ENCODE results near the gene IL12B.
"Not testable (repeated sequence)": the region's sequence is repeated elsewhere in the genome, so short reads cannot be mapped to it uniquely, and the experiment has no call there.

Gene IL12B

DNA sequence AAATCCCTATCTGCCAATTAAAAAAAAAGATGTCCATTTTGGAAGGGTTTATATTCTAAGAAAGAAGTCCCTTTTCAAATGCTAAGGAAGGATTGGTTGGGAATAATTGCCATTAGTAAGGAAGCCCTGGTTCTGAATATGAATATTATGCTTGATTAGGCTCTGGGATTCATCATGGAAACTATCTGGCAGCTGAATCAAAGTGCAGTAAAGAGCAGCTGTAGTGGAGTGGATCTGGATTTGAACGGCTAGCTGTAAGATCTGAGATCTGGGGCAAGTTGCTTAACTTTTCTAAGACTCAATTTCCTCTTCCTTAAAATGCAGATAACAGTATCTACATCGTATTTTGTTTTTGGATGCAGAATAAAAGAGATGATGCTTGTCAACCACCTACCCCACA lies 10.5 kb downstream of the IL12B start:
- Mint-ChIP-seq H3K4me3 (no peak overlapping the region), H3K36me3 (ENCODE audit: low read depth) (no peaks in the 10 kb centered on the region), H3K9me3 (no peaks in the 10 kb centered on the region), H3K27ac (no peak overlapping the region), H3K4me1 (ENCODE audit: low read depth) (no peaks in the 10 kb centered on the region), H3K27me3 (ENCODE audit: low read depth) (peaks cover 31% of the 10 kb centered on the region)
- DNase-seq (ENCODE audit: low spot score), result no peak

DNA sequence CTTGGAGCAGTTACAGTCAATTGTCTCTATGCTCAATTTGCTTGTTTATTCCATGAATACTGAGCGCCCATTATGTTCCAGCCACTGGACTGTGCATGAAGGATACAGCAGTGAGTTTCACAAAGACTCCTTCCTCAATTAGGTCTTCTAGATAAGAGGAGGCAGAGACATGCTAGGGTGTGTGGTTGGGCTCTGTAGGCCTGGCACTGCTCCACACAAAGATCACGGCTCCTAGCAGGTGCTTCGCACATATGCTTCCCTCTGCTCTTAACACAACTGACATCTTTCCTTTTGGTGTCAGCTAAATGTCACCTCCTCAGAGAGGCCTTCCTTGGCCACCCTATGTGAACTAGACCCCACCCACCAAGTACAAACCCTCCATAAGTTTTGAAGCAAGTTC lies 10.9 kb downstream of the IL12B start:
- no peaks in the 10 kb centered on the region for H3K9me3 Mint-ChIP-seq
- no peak overlapping the region for H3K27ac Mint-ChIP-seq
- no peaks in the 10 kb centered on the region for H3K36me3 Mint-ChIP-seq (ENCODE audit: low read depth)
- H3K27me3 Mint-ChIP-seq (ENCODE audit: low read depth), result peaks cover 28% of the 10 kb centered on the region
- H3K4me1 Mint-ChIP-seq (ENCODE audit: low read depth), result no peaks in the 10 kb centered on the region
- H3K4me3 Mint-ChIP-seq, result no peak overlapping the region
- DNase-seq (ENCODE audit: low spot score), result no peak

DNA sequence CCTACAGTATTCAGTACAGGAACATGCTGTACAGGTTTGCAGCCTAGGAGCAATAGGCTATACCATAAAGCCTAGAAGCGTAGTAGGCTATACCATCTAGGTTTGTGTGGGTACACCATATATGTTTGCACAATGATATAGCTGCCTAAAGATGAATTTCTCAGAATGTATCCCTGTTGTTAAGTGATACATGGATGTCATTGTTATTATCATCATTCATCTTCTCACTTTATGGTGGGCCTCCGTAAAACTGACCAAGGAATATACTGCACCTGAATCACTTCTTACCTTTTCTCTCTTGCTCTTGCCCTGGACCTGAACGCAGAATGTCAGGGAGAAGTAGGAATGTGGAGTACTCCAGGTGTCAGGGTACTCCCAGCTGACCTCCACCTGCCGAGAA lies 11.8 kb downstream of the IL12B start:
- Mint-ChIP-seq H3K36me3 (ENCODE audit: low read depth) (no peaks in the 10 kb centered on the region), H3K4me1 (ENCODE audit: low read depth) (no peaks in the 10 kb centered on the region), H3K27ac (no peak overlapping the region), H3K27me3 (ENCODE audit: low read depth) (peaks cover 32% of the 10 kb centered on the region), H3K9me3 (no peaks in the 10 kb centered on the region), H3K4me3 (no peak overlapping the region)
- DNase-seq (ENCODE audit: low spot score), result no peak

DNA sequence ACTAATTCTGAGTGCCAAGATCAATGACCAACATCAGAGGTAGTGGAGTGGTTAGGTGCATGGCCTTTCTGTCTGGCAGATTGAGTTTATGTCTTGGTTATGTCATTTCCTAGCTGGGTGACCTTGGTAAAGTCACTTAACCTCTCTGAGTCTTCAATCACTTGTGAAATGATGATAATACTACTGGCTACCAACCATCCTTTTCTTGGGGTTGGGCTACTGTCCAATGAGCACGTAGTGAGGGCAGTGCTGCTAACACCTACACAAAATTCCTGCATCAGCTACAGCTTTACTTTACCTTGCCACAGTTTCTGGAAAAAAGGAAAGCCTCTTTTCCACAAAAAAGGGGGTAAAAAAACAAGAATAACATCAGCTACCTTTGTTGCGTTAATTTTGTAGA lies 12.4 kb downstream of the IL12B start:
- Mint-ChIP-seq H3K27me3 (ENCODE audit: low read depth) (peaks cover 34% of the 10 kb centered on the region), H3K9me3 (no peaks in the 10 kb centered on the region), H3K27ac (no peak overlapping the region), H3K36me3 (ENCODE audit: low read depth) (no peaks in the 10 kb centered on the region), H3K4me3 (no peak overlapping the region), H3K4me1 (ENCODE audit: low read depth) (no peaks in the 10 kb centered on the region)
- DNase-seq (ENCODE audit: low spot score), result no peak

DNA sequence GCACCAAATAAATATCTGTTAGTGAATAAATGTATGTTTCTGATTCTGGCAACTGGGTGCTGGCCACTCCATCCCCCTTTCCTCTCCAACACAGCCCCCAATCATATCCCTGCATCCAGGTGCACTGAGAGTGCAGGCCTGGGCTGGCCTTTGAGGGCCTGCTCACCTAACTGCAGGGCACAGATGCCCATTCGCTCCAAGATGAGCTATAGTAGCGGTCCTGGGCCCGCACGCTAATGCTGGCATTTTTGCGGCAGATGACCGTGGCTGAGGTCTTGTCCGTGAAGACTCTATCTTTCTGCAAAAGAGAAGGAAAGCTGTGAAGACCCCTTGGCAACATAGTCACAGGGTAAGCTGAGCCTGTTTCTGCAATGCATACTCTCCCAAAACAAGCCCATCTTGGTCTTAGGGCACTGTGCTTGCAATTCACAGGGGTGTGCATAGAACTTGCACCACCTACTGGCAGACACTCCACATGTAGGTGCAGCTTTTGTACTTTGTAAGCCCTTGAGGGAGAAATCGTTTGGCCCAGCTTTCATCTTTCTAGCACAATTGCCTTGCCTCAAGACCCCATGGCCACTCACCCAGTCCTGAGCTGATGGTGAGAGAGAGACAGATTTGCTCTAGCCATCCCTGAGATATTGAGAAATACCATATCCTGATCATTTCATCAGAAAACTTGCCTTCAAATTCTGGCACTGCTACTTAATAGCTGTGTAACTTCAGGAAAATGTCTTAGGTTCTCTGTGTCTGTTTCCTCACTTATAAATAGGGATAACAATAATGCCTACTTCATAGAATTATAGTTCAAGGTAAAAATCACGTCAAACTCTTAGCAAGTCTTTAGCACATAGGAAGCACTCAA lies 13.5 kb downstream of the IL12B start:
- H3K36me3 Mint-ChIP-seq (ENCODE audit: low read depth), result no peaks in the 10 kb centered on the region
- H3K27ac Mint-ChIP-seq, result no peak overlapping the region
- peaks cover 39% of the 10 kb centered on the region for H3K27me3 Mint-ChIP-seq (ENCODE audit: low read depth)
- H3K4me1 Mint-ChIP-seq (ENCODE audit: low read depth), result no peaks in the 10 kb centered on the region
- H3K9me3 Mint-ChIP-seq, result no peaks in the 10 kb centered on the region
- DNase-seq (ENCODE audit: low spot score), result peak; percentile 23
- H3K4me3 Mint-ChIP-seq, result no peak overlapping the region

DNA sequence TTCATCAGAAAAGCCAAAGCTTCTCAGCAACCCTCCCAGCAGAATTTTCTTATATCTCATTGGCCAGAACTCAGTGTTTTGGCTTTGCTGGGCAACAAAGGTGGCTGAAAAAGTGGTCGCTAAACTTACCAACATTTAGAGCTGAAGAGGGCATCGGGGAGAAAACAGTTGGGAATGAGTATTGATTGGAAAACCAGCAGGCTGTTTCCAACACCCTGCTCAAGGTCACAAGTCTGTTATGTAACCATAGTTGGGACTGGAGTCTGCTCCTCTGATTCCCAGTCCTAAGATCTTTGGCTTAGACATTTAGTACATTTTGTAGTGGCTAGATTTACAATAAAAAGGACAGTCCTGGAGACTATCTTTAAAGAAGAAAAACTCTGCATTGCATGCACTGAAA lies 17.1 kb downstream of the IL12B start:
- Mint-ChIP-seq H3K27me3 (ENCODE audit: low read depth) (peaks cover 56% of the 10 kb centered on the region), H3K4me3 (no peak overlapping the region), H3K36me3 (ENCODE audit: low read depth) (no peaks in the 10 kb centered on the region), H3K9me3 (no peaks in the 10 kb centered on the region), H3K4me1 (ENCODE audit: low read depth) (peaks cover 5% of the 10 kb centered on the region), H3K27ac (no peak overlapping the region)
- no peak for DNase-seq (ENCODE audit: low spot score)

DNA sequence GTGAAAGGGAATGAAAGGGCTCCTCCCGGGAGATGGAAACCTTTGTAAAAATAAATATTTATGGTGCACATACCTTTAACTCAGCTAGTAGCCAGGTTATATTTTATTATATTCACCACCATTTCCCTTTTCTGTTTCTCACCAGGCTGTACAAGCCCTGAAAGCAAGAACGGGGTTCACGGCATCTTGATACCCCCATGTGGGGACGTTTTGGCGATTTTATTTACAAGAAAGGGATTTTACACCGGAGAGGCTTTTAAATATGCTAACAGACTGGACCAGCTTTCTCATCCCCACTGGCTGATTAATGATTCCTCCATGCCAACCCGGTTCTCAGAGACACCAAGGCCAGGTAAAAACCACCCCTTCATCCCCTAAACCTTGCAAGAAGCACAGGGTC lies 19.2 kb downstream of the IL12B start:
- no peaks in the 10 kb centered on the region for H3K36me3 Mint-ChIP-seq (ENCODE audit: low read depth)
- no peak for DNase-seq (ENCODE audit: low spot score)
- H3K9me3 Mint-ChIP-seq, result no peaks in the 10 kb centered on the region
- no peak overlapping the region for H3K4me3 Mint-ChIP-seq
- H3K27me3 Mint-ChIP-seq (ENCODE audit: low read depth), result peaks cover 66% of the 10 kb centered on the region
- no peak overlapping the region for H3K27ac Mint-ChIP-seq
- peaks cover 5% of the 10 kb centered on the region for H3K4me1 Mint-ChIP-seq (ENCODE audit: low read depth)

DNA sequence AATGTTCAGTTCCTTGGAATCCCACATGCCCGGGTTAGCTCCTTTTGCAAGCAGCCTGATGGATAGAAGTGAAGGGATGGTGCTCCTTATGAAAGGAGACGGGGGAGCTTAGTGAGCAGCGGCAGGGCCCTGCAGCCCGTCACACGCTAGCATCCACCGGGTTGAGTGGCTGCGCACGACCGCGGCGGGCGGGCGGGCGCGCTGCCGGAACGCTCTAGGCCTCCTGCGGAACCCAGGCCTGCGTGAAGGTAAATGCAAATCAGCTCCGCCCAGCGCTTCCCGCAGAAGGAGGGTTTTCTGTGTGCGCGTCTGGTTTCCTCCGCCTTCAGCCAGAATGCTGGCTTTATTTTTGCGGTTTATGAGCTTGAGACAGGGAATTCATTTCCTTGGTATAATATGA lies 19.8 kb downstream of the IL12B start:
- no peaks in the 10 kb centered on the region for H3K36me3 Mint-ChIP-seq (ENCODE audit: low read depth)
- DNase-seq (ENCODE audit: low spot score), result no peak
- H3K4me1 Mint-ChIP-seq (ENCODE audit: low read depth), result peaks cover 5% of the 10 kb centered on the region
- peaks cover 70% of the 10 kb centered on the region for H3K27me3 Mint-ChIP-seq (ENCODE audit: low read depth)
- H3K4me3 Mint-ChIP-seq, result peak overlapping the region; percentile 39
- no peaks in the 10 kb centered on the region for H3K9me3 Mint-ChIP-seq
- H3K27ac Mint-ChIP-seq, result no peak overlapping the region

DNA sequence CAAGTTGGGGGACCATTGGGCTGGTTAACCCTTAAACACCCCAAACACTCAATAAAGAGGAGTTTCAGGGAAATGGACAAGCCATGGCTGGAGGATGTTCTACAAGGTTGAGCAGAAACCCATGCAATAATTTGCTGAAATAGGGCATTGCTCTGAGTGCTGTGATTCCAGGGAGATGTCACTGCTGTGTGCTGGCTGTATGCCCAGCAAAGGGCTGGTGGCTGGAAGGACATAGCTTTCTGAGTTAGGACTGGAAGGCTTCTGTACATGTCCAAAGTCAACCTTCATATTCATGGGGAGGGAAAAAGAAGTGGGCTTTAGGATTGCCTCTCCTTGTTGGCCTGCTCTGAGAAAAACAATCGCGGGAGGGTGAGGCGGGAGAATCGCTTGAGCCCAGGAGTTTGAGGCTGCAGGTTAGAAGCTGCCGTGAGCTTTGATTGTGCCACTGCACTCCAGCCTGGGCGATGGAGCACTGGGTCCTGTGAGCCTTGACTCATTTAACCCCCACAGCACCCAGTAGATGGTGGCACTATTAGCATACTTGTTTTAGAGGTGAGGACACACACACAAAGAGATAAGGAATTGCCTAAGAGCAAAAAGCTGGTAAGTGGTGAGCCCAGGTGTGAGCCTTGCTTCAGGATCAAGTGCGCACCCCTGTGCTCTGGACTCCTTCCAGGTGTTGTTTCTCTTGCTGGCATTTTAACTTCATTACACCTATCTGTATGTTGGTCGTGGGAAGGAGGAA lies 20.4 kb downstream of the IL12B start:
- Mint-ChIP-seq H3K4me1 (ENCODE audit: low read depth) (peaks cover 5% of the 10 kb centered on the region), H3K4me3 (no peak overlapping the region), H3K27ac (no peak overlapping the region), H3K9me3 (no peaks in the 10 kb centered on the region), H3K27me3 (ENCODE audit: low read depth) (peaks cover 72% of the 10 kb centered on the region), H3K36me3 (ENCODE audit: low read depth) (no peaks in the 10 kb centered on the region)
- no peak for DNase-seq (ENCODE audit: low spot score)

DNA sequence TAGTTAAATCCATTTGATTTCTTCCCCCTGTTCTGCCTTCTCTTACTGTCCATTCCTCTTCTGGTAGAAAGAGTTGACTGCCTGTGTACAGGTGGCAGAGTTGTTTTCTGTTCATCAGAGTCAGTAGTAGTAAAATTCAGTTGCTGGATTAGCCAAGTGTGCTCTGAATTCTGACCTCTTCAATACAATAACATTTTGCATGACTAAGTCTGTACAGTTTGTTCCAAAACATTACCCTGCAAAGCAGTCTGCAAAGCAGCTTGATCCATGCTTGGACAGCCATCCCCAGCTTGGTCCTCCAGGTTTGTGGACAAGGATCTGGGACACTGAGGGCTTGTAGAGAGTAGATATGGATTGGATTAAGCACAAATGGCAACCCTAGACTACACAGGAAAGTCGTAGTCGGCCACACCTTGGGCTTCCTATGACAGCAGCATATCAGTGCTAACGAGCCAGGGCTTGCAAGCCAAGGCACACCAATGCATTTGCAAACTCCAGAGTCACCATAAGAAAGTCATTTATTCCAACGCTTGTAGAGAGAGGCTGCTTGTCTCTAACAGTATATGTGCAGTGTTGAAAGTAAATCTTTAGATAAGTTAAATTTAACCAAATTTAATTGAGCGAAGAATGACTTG lies 25.2 kb downstream of the IL12B start:
- Mint-ChIP-seq H3K9me3 (peaks cover 22% of the 10 kb centered on the region), H3K36me3 (ENCODE audit: low read depth) (no peaks in the 10 kb centered on the region), H3K4me3 (no peak overlapping the region), H3K4me1 (ENCODE audit: low read depth) (no peaks in the 10 kb centered on the region), H3K27me3 (ENCODE audit: low read depth) (peaks cover 51% of the 10 kb centered on the region), H3K27ac (no peak overlapping the region)
- no peak for DNase-seq (ENCODE audit: low spot score)

DNA sequence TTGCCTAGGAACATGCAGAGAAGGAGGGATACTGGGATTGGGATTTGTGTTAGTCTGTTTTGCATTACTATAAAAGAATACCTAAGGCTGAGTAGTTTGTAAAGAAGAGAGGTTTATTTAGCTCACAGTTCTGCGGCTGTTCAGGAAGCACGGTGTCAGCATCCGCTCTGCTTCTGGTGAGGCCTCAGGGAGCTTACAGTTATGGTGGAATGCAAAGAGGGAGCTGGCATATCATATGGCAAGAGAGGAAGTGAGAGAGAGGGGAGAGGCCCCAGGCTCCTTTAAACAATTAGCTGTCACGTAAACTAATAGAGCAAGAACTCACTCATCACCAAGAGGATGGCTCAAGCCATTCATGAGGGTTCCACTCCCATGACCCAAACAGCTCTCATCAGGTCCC lies 27.0 kb downstream of the IL12B start:
- peaks cover 29% of the 10 kb centered on the region for H3K9me3 Mint-ChIP-seq
- H3K36me3 Mint-ChIP-seq (ENCODE audit: low read depth), result no peaks in the 10 kb centered on the region
- peaks cover 36% of the 10 kb centered on the region for H3K27me3 Mint-ChIP-seq (ENCODE audit: low read depth)
- H3K27ac Mint-ChIP-seq, result no peak overlapping the region
- no peak for DNase-seq (ENCODE audit: low spot score)
- H3K4me1 Mint-ChIP-seq (ENCODE audit: low read depth), result no peaks in the 10 kb centered on the region
- H3K4me3 Mint-ChIP-seq, result no peak overlapping the region

DNA sequence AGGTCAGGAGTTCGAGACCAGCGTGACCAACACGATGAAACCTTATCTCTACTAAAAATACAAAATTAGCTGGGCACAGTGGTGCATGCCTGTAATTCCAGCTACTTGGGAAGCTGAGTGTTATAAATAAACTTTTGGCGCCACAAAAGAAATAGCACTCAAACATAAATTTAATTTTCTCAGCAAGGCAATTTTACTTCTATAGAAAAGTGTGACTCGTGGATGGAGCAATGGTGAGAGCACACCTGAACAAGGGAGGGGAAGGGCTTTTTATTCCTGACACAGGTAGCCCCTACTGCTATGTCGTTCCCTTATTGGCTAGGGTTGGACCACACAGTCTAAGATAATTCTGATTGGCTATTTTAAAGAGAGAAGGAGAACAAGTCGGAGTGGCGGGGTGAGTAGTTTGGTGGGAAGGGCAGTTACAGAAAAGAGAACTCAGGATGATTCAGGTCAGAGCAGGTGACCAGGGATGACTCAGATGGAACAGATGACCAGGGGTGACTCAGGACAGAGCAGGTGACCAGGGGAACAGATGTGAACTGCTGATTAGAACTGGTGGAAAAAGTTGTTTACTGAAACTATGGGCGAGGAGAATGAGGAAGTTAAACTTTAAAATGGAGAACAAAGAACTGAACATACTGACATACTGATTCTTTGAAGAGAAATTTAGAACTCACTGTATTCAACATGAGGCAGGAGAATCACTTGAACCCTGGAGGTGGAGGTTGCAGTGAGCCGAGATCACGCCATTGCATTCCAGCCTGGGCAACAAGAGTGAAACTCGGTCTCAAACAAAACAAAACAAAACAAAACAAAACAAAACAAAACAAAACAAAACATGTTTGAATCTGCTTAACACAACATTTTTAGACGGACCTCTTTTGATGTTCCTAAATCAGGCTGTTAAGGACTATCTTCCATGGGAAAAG lies 28.1 kb downstream of the IL12B start:
- DNase-seq (ENCODE audit: low spot score); H3K36me3 Mint-ChIP-seq (ENCODE audit: low read depth); H3K4me3 Mint-ChIP-seq; H3K27ac Mint-ChIP-seq; H3K4me1 Mint-ChIP-seq (ENCODE audit: low read depth): not testable (repeated sequence)
- Mint-ChIP-seq H3K27me3 (ENCODE audit: low read depth) (peaks cover 28% of the 10 kb centered on the region), H3K9me3 (peaks cover 38% of the 10 kb centered on the region)

DNA sequence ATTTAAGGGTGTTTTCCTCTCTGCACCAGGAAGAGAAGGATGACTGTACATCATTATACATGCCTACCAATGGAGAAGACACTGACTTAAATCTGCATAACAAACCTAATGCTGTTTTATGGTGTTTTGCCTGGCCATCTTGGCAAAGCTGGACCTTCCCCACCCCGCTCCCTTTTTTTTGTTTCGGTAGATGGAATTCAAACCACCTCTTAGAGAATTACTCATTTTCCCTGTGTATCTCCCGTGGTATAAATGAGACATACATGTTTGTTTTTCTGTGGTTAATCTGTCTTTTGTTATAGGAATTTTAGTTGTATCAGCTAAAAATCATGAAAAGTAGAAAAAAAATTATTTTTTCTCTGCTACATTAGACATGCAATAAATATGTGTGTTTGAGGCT lies 28.8 kb downstream of the IL12B start:
- Mint-ChIP-seq H3K27ac (no peak overlapping the region), H3K9me3 (peaks cover 41% of the 10 kb centered on the region), H3K36me3 (ENCODE audit: low read depth) (no peaks in the 10 kb centered on the region), H3K4me3 (no peak overlapping the region), H3K27me3 (ENCODE audit: low read depth) (peaks cover 25% of the 10 kb centered on the region), H3K4me1 (ENCODE audit: low read depth) (no peaks in the 10 kb centered on the region)
- DNase-seq (ENCODE audit: low spot score), result no peak

All from T-helper 2 cell treated with Interferon-gamma antibody and Interleukin-4, amounts not matched to agents 5 μg/mL and 100 μg/mL, for 36 hours (primary cell).